ENCODE measurements around the gene CLMP. TPM values are rescaled to one million over a fixed set of nuclear protein-coding genes. Genes with fewer than 3 reads are reported as not detected.
A peak's percentile ranks its signal among the peaks of the same experiment; 100 is the strongest.

The CLMP gene
- total and polyA plus RNA-seq, 2 experiments from 2014 or later: 7.1 to 18.4 TPM

DNA sequence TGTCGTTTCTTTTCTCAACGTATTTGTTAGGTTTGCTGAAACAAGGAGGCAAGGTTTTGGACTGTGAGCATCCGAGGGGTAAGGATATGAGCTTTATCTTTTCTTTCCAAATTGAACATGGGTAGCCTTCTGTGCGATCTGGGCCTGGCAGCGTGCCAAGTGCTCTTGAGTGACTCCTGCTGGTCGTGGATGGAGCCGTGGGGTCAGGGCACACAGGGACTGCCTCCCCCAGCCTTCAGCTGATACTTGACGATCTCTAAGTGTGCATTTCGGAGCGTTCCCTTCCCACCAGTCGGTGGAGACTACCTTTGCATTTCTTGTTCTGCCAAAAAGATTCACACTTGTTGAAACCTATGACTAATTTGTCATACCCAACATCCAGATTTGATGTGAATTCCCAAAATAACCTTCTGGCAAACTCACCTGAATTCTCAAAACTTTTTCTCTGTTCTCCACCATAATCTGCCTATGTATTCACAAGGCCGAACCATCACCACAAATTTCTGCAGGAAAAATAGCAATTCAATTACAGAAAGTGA, 40.1 kb upstream of the CLMP start:
- Histone ChIP-seq H3K27me3 (ENCODE audit: insufficient read depth) (no peaks in the 10 kb centered on the region), H3K79me2 (replicated peaks; ENCODE audit: insufficient read depth) (no peaks in the 10 kb centered on the region), H4K20me1 (replicated peaks; ENCODE audit: insufficient read depth) (no peaks in the 10 kb centered on the region), H3K4me1 (ENCODE audit: insufficient read depth) (no peaks in the 10 kb centered on the region), H3K27ac (ENCODE audit: low read depth) (no peak overlapping the region), H3K4me2 (no peak overlapping the region), H3F3A (replicated peaks; ENCODE audit: low read depth) (peaks cover 5% of the 10 kb centered on the region; the same call in 1 of the 2 replicates), H3K9me2 (ENCODE audit: insufficient read depth) (peaks cover 11% of the 10 kb centered on the region; the same call in 1 of the 2 replicates), H3K4me3 (no peak overlapping the region), H3K36me3 (ENCODE audit: insufficient read depth) (no peaks in the 10 kb centered on the region), H2AFZ (0 out of 2 replicates have a peak overlapping the region, but pooled peaks have one; percentile 1)
- Mint-ChIP-seq H3K27me3 (ENCODE audit: insufficient read depth, low read depth, poor library complexity) (peaks cover 6% of the 10 kb centered on the region), H3K4me3 (no peak overlapping the region), H3K4me1 (peaks cover 9% of the 10 kb centered on the region), H3K9me3 (no peaks in the 10 kb centered on the region; the same call in 2 of the 3 replicates), H3K36me3 (ENCODE audit: low read depth) (no peaks in the 10 kb centered on the region), H3K27ac (no peak overlapping the region)
- ATAC-seq: peak; percentile 96
- peak; percentile 78 for DNase-seq (ENCODE audit: low spot score)
- TF ChIP-seq ZNF114 (CRISPR knock-in tag; IDR thresholded peaks at IDR 0.05) (no peak), JUNB (IDR thresholded peaks at IDR 0.05; ENCODE audit: unreplicated experiment) (no peak), ZNF331 (CRISPR knock-in tag; IDR thresholded peaks at IDR 0.05; ENCODE audit: low read depth) (no peak), POLR2AphosphoS5 (IDR thresholded peaks at IDR 0.05; ENCODE audit: low read depth) (no peak), NANOG (IDR thresholded peaks at IDR 0.05; ENCODE audit: borderline replicate concordance) (no peak)
- TF ChIP-seq, protein P1, sequence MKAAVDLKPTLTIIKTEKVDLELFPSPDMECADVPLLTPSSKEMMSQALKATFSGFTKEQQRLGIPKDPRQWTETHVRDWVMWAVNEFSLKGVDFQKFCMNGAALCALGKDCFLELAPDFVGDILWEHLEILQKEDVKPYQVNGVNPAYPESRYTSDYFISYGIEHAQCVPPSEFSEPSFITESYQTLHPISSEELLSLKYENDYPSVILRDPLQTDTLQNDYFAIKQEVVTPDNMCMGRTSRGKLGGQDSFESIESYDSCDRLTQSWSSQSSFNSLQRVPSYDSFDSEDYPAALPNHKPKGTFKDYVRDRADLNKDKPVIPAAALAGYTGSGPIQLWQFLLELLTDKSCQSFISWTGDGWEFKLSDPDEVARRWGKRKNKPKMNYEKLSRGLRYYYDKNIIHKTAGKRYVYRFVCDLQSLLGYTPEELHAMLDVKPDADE (IDR thresholded peaks at IDR 0.05): no peak
- TF ChIP-seq, protein P2, sequence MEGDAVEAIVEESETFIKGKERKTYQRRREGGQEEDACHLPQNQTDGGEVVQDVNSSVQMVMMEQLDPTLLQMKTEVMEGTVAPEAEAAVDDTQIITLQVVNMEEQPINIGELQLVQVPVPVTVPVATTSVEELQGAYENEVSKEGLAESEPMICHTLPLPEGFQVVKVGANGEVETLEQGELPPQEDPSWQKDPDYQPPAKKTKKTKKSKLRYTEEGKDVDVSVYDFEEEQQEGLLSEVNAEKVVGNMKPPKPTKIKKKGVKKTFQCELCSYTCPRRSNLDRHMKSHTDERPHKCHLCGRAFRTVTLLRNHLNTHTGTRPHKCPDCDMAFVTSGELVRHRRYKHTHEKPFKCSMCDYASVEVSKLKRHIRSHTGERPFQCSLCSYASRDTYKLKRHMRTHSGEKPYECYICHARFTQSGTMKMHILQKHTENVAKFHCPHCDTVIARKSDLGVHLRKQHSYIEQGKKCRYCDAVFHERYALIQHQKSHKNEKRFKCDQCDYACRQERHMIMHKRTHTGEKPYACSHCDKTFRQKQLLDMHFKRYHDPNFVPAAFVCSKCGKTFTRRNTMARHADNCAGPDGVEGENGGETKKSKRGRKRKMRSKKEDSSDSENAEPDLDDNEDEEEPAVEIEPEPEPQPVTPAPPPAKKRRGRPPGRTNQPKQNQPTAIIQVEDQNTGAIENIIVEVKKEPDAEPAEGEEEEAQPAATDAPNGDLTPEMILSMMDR (conservative IDR thresholded peaks at IDR 0.05; ENCODE audit: low read depth in 2 of 2): peak; percentile 79 to 94
- TF ChIP-seq, protein P3, sequence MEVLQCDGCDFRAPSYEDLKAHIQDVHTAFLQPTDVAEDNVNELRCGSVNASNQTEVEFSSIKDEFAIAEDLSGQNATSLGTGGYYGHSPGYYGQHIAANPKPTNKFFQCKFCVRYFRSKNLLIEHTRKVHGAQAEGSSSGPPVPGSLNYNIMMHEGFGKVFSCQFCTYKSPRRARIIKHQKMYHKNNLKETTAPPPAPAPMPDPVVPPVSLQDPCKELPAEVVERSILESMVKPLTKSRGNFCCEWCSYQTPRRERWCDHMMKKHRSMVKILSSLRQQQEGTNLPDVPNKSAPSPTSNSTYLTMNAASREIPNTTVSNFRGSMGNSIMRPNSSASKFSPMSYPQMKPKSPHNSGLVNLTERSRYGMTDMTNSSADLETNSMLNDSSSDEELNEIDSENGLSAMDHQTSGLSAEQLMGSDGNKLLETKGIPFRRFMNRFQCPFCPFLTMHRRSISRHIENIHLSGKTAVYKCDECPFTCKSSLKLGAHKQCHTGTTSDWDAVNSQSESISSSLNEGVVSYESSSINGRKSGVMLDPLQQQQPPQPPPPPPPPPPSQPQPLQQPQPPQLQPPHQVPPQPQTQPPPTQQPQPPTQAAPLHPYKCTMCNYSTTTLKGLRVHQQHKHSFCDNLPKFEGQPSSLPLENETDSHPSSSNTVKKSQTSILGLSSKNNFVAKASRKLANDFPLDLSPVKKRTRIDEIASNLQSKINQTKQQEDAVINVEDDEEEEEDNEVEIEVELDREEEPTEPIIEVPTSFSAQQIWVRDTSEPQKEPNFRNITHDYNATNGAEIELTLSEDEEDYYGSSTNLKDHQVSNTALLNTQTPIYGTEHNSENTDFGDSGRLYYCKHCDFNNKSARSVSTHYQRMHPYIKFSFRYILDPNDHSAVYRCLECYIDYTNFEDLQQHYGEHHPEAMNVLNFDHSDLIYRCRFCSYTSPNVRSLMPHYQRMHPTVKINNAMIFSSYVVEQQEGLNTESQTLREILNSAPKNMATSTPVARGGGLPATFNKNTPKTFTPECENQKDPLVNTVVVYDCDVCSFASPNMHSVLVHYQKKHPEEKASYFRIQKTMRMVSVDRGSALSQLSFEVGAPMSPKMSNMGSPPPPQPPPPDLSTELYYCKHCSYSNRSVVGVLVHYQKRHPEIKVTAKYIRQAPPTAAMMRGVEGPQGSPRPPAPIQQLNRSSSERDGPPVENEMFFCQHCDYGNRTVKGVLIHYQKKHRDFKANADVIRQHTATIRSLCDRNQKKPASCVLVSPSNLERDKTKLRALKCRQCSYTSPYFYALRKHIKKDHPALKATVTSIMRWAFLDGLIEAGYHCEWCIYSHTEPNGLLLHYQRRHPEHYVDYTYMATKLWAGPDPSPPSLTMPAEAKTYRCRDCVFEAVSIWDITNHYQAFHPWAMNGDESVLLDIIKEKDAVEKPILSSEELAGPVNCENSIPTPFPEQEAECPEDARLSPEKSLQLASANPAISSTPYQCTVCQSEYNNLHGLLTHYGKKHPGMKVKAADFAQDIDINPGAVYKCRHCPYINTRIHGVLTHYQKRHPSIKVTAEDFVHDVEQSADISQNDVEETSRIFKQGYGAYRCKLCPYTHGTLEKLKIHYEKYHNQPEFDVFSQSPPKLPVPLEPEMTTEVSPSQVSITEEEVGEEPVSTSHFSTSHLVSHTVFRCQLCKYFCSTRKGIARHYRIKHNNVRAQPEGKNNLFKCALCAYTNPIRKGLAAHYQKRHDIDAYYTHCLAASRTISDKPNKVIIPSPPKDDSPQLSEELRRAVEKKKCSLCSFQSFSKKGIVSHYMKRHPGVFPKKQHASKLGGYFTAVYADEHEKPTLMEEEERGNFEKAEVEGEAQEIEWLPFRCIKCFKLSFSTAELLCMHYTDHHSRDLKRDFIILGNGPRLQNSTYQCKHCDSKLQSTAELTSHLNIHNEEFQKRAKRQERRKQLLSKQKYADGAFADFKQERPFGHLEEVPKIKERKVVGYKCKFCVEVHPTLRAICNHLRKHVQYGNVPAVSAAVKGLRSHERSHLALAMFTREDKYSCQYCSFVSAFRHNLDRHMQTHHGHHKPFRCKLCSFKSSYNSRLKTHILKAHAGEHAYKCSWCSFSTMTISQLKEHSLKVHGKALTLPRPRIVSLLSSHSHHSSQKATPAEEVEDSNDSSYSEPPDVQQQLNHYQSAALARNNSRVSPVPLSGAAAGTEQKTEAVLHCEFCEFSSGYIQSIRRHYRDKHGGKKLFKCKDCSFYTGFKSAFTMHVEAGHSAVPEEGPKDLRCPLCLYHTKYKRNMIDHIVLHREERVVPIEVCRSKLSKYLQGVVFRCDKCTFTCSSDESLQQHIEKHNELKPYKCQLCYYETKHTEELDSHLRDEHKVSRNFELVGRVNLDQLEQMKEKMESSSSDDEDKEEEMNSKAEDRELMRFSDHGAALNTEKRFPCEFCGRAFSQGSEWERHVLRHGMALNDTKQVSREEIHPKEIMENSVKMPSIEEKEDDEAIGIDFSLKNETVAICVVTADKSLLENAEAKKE (CRISPR knock-in tag; IDR thresholded peaks at IDR 0.05): no peak
